ENCODE data around the gene TFF3.

Gene TFF3

DNA sequence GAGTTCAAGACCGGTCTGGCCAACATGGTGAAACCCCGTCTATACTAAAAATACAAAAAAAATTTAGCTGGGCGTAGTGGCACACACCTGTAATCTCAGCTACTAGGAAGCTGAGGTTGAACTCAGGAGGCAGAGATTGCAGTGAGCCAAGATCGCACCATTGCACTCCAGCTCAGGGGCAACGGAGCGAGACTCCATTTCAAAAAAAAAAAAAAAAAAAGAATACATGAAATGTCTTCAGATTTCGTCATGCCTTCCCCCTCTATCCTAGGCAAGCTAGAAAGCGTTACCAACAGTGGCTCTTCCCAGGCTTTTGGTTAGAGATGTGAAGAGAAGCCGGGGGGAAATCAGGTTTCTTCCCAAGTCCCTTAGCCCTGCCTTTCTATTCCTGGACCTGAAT, 47.5 kb upstream of the TFF3 start:
- no peaks in the 10 kb centered on the region for H4K20me1 ChIP-seq (ENCODE audit: low read depth, low read length)
- no peak overlapping the region for H3K4me3 ChIP-seq (ENCODE audit: insufficient read depth, low read length, poor library complexity, severe bottlenecking)
- no peaks in the 10 kb centered on the region for H3K36me3 ChIP-seq (ENCODE audit: low read length)
- H3K9me2 ChIP-seq (replicated peaks; ENCODE audit: insufficient read depth, low read length): no peaks in the 10 kb centered on the region
- H3K9ac ChIP-seq (ENCODE audit: low read length): no peak overlapping the region
- no peaks in the 10 kb centered on the region for H3F3A ChIP-seq (ENCODE audit: insufficient read depth)
- H2AFZ ChIP-seq (ENCODE audit: low read depth, low read length, severe bottlenecking): no peak overlapping the region
- H3K9me3 ChIP-seq (ENCODE audit: insufficient read depth, low read length): no peaks in the 10 kb centered on the region
- H3K27ac ChIP-seq (ENCODE audit: low read depth, low read length): no peak overlapping the region
- no peaks in the 10 kb centered on the region for H3K79me2 ChIP-seq (ENCODE audit: insufficient read depth, low read length)
- TF ChIP-seq, protein P1, sequence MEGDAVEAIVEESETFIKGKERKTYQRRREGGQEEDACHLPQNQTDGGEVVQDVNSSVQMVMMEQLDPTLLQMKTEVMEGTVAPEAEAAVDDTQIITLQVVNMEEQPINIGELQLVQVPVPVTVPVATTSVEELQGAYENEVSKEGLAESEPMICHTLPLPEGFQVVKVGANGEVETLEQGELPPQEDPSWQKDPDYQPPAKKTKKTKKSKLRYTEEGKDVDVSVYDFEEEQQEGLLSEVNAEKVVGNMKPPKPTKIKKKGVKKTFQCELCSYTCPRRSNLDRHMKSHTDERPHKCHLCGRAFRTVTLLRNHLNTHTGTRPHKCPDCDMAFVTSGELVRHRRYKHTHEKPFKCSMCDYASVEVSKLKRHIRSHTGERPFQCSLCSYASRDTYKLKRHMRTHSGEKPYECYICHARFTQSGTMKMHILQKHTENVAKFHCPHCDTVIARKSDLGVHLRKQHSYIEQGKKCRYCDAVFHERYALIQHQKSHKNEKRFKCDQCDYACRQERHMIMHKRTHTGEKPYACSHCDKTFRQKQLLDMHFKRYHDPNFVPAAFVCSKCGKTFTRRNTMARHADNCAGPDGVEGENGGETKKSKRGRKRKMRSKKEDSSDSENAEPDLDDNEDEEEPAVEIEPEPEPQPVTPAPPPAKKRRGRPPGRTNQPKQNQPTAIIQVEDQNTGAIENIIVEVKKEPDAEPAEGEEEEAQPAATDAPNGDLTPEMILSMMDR (IDR thresholded peaks at IDR 0.05; ENCODE audit: insufficient read depth, low read length, poor library complexity, severe bottlenecking): no peak
- TF ChIP-seq EZH2phosphoT487 (conservative IDR thresholded peaks at IDR 0.05; ENCODE audit: low read length): no peak
- H3K27me3 ChIP-seq (ENCODE audit: low read length): no peaks in the 10 kb centered on the region
- H3K4me2 ChIP-seq (ENCODE audit: low read depth, low read length, poor library complexity, severe bottlenecking): no peak overlapping the region

DNA sequence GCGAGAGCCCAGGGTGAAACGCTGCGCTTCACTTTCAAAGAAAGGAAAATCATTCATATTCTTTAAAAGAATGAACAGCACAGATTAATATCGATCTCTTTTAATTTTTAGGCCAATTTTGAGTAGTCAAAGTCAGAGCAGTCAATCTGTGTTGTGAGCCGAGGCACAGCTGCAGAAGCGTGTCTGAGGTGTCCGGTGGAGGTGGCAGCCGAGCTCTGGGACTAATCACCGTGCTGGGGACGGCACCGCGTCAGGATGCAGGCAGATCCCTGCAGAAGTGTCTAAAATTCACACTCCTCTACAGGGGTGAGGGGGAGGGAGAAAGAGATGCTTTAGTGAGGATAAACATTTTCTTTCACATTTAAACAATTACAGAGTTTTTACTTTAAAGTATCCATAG, 47.0 kb upstream of the TFF3 start:
- H3K9me3 ChIP-seq (ENCODE audit: insufficient read depth, low read length): no peaks in the 10 kb centered on the region
- TF ChIP-seq, protein P1 (IDR thresholded peaks at IDR 0.05; ENCODE audit: insufficient read depth, low read length, poor library complexity, severe bottlenecking): no peak
- no peak for TF ChIP-seq EZH2phosphoT487 (conservative IDR thresholded peaks at IDR 0.05; ENCODE audit: low read length)
- H3K9me2 ChIP-seq (replicated peaks; ENCODE audit: insufficient read depth, low read length): no peaks in the 10 kb centered on the region
- no peak overlapping the region for H2AFZ ChIP-seq (ENCODE audit: low read depth, low read length, severe bottlenecking)
- H3K4me3 ChIP-seq (ENCODE audit: insufficient read depth, low read length, poor library complexity, severe bottlenecking): no peak overlapping the region
- no peaks in the 10 kb centered on the region for H3K36me3 ChIP-seq (ENCODE audit: low read length)
- no peak overlapping the region for H3K4me2 ChIP-seq (ENCODE audit: low read depth, low read length, poor library complexity, severe bottlenecking)
- H3K9ac ChIP-seq (ENCODE audit: low read length): no peak overlapping the region
- H3K27me3 ChIP-seq (ENCODE audit: low read length): no peaks in the 10 kb centered on the region
- H3K79me2 ChIP-seq (ENCODE audit: insufficient read depth, low read length): no peaks in the 10 kb centered on the region
- no peak overlapping the region for H3K27ac ChIP-seq (ENCODE audit: low read depth, low read length)
- H3F3A ChIP-seq (ENCODE audit: insufficient read depth): no peaks in the 10 kb centered on the region
- no peaks in the 10 kb centered on the region for H4K20me1 ChIP-seq (ENCODE audit: low read depth, low read length)

DNA sequence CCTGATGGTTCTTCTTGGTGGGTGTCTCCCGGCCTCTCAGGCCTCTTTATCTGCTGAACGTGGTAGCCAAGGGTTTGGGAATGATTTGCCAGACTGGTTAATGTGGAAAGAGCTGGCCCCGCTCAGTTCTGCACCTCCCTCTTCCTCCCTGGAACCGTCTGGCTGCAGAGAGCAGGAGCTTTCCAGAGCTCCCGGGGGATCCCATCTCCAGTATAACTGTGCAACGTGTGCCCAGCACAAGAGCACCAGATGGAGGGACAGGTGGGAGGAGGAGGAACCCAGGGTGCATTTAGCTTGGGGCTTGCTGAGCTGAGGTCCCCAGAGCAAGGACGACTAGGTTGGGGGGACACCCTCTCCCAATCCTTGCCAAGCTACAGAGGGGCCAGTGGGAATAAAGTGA, 46.1 kb upstream of the TFF3 start:
- Histone ChIP-seq H3K9ac (ENCODE audit: low read length) (no peak overlapping the region), H3K36me3 (ENCODE audit: low read length) (no peaks in the 10 kb centered on the region), H3K27ac (ENCODE audit: low read depth, low read length) (no peak overlapping the region), H3K4me2 (ENCODE audit: low read depth, low read length, poor library complexity, severe bottlenecking) (no peak overlapping the region), H3K4me3 (ENCODE audit: insufficient read depth, low read length, poor library complexity, severe bottlenecking) (no peak overlapping the region), H3K79me2 (ENCODE audit: insufficient read depth, low read length) (no peaks in the 10 kb centered on the region), H3K27me3 (ENCODE audit: low read length) (no peaks in the 10 kb centered on the region), H3K9me2 (replicated peaks; ENCODE audit: insufficient read depth, low read length) (no peaks in the 10 kb centered on the region), H3F3A (ENCODE audit: insufficient read depth) (no peaks in the 10 kb centered on the region), H4K20me1 (ENCODE audit: low read depth, low read length) (no peaks in the 10 kb centered on the region), H3K9me3 (ENCODE audit: insufficient read depth, low read length) (no peaks in the 10 kb centered on the region), H2AFZ (ENCODE audit: low read depth, low read length, severe bottlenecking) (no peak overlapping the region)
- TF ChIP-seq, protein P1 (IDR thresholded peaks at IDR 0.05; ENCODE audit: insufficient read depth, low read length, poor library complexity, severe bottlenecking): no peak
- TF ChIP-seq EZH2phosphoT487 (conservative IDR thresholded peaks at IDR 0.05; ENCODE audit: low read length): no peak

Measured in SU-DHL-6 (cell line).